HCT116 (cell line): ENCODE results near the gene ZNF439.

Experiments
- CBX3 ChIP-seq: IDR thresholded peaks from 2 replicates; pipeline ENCODE4 v1.6.1; 2012; ENCODE audit warnings: low read depth
- EGR1 ChIP-seq: IDR thresholded peaks from 2 replicates; pipeline ENCODE4 v1.6.1; 2012; ENCODE audit warnings: low read depth
- EZH2phosphoT487 ChIP-seq: fragments of 200-600 bp; IDR thresholded peaks from 2 replicates; pipeline ENCODE4 v1.6.1; 2018; ENCODE audit warnings: antibody characterized with exemption, borderline replicate concordance
- POLR2A ChIP-seq: IDR thresholded peaks from 2 replicates; pipeline ENCODE4 v1.7.0; 2011; ENCODE audit warnings: borderline replicate concordance; ENCODE audit not compliant: insufficient read depth, insufficient read length; ENCODE audit errors: extremely low read depth
- SIN3A ChIP-seq: IDR thresholded peaks from 2 replicates; pipeline ENCODE4 v1.6.1; 2012; ENCODE audit warnings: low read depth
- TF ChIP-seq, protein P1 (sequence below), 3 experiments: fragments of 200-600 bp in 1 of 3; sonication (generic) in 1 of 3; IDR thresholded peaks in 2 of 3; conservative IDR thresholded peaks in 1 of 3; 2 replicates each; pipeline ENCODE4 v1.5.1; 2012 to 2017; ENCODE audit warnings: low read depth in 2 of 3, low read length in 2 of 3, antibody characterized with exemption in 1 of 3, borderline replicate concordance in 1 of 3, control low read depth in 1 of 3, mild to moderate bottlenecking in 1 of 3, mixed read lengths in 1 of 3, mixed run types in 1 of 3, moderate library complexity in 1 of 3; ENCODE audit not compliant: insufficient read depth in 1 of 3

DNA sequence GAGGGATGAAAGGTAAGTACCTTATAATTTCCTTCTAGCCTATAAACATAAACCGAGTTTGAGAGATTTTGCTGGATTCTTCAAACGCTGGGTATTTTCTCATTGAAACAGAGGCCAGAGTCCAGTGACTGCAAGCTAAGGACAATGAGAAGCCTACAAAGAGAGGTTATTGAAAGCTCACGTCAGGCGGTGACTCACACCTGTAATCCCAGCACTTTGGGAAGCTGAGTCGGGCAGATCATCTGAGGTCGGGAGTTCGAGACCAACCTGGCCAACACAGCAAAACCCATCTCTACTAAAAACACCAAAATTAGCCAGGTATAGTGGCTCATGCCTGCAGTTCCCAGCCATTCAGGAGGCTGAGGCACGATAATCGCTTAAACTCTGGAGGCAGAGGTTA is 24.1 kb downstream of the ZNF439 start:
- TF ChIP-seq, protein P1, sequence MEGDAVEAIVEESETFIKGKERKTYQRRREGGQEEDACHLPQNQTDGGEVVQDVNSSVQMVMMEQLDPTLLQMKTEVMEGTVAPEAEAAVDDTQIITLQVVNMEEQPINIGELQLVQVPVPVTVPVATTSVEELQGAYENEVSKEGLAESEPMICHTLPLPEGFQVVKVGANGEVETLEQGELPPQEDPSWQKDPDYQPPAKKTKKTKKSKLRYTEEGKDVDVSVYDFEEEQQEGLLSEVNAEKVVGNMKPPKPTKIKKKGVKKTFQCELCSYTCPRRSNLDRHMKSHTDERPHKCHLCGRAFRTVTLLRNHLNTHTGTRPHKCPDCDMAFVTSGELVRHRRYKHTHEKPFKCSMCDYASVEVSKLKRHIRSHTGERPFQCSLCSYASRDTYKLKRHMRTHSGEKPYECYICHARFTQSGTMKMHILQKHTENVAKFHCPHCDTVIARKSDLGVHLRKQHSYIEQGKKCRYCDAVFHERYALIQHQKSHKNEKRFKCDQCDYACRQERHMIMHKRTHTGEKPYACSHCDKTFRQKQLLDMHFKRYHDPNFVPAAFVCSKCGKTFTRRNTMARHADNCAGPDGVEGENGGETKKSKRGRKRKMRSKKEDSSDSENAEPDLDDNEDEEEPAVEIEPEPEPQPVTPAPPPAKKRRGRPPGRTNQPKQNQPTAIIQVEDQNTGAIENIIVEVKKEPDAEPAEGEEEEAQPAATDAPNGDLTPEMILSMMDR (IDR thresholded peaks at IDR 0.05 in 2 of 3, conservative IDR thresholded peaks at IDR 0.05 in 1 of 3; ENCODE audit: borderline replicate concordance in 1 of 3, insufficient read depth in 1 of 3, low read depth in 2 of 3, low read length in 2 of 3), result no peak
- TF ChIP-seq SIN3A (no peak), CBX3 (no peak), POLR2A (no peak), EGR1 (no peak), EZH2phosphoT487 (no peak)
